ENCODE data around the gene ING3. TPM values are rescaled to one million over a fixed set of nuclear protein-coding genes. Genes with fewer than 3 reads are reported as not detected.

Gene ING3
- total and polyA plus RNA-seq, 2 of the 8 experiments (the other 6 are each of a cell fraction or from before 2014, with no cell fraction given), result 6.0 to 17.7 TPM

- Histone ChIP-seq H3K14ac (ENCODE audit: insufficient read length) (no peak overlapping the region), H3K4me3 (ENCODE audit: extremely low read depth in 1 of 4, insufficient read depth in 2 of 4, low read depth in 3 of 4, low read length in 4 of 4) (no peak overlapping the region), H4K91ac (replicated peaks; ENCODE audit: insufficient read length, low read length) (peak overlapping the region; percentile 34), H3K56ac (replicated peaks; ENCODE audit: insufficient read length, low read depth, low read length) (no peak overlapping the region), H4K8ac (ENCODE audit: extremely low read depth, insufficient read depth, low read length) (no peak overlapping the region), H3K27ac (ENCODE audit: low read depth, low read length) (no peak overlapping the region), H2AK5ac (ENCODE audit: low read depth, low read length) (no peak overlapping the region), H2BK5ac (ENCODE audit: low read depth, low read length) (0 out of 2 replicates have a peak overlapping the region, but pooled peaks have one; percentile 15), H2BK120ac (replicated peaks; ENCODE audit: low read depth, low read length) (peak overlapping the region; percentile 50), H3K23me2 (ENCODE audit: low read depth, low read length) (no peaks in the 10 kb centered on the region), H3K18ac (ENCODE audit: extremely low read depth, low read length) (no peak overlapping the region), H3K27me3 (replicated peaks in 1 of 4; ENCODE audit: control insufficient read depth in 3 of 4, extremely low read depth in 1 of 4, insufficient read depth in 3 of 4, low read length in 3 of 4) (no peaks in the 10 kb centered on the region), H3K9ac (replicated peaks in 1 of 4; ENCODE audit: extremely low read depth in 1 of 4, low read depth in 3 of 4, low read length in 3 of 4) (no peak overlapping the region), H2AFZ (ENCODE audit: low read length) (peak overlapping the region; percentile 67; the same call in 1 of the 2 replicates), H4K20me1 (replicated peaks in 1 of 2; ENCODE audit: control insufficient read depth in 1 of 2, insufficient read depth in 2 of 2, low read length in 2 of 2) (no peaks in the 10 kb centered on the region), H3K9me3 (ENCODE audit: insufficient read depth in 2 of 2, low read depth in 1 of 2, low read length in 1 of 2) (no peaks in the 10 kb centered on the region), H4K5ac (ENCODE audit: insufficient read length, low read depth, low read length) (no peak overlapping the region), H3K79me1 (ENCODE audit: low read depth, low read length) (no peaks in the 10 kb centered on the region), H2BK15ac (ENCODE audit: low read length) (no peak overlapping the region), H3K79me2 (ENCODE audit: control insufficient read depth in 1 of 2, insufficient read depth in 2 of 2, low read length in 2 of 2) (no peaks in the 10 kb centered on the region), H3K4ac (replicated peaks; ENCODE audit: insufficient read length, low read depth, low read length) (no peak overlapping the region), H3K23ac (ENCODE audit: insufficient read length) (no peak overlapping the region), H3K4me1 (replicated peaks in 1 of 4; ENCODE audit: control insufficient read depth in 3 of 4, insufficient read depth in 4 of 4, low read length in 3 of 4) (peaks cover 0 to 6% (median 1%) of the 10 kb centered on the region in 4 experiments; a peak in 3 of 7 replicates), H2BK12ac (ENCODE audit: low read depth, low read length) (peak overlapping the region; percentile 7; the same call in 1 of the 2 replicates), H2BK20ac (ENCODE audit: low read length) (no peak overlapping the region), H3K4me2 (ENCODE audit: insufficient read depth in 1 of 2, low read depth in 2 of 2, low read length in 2 of 2) (no peak overlapping the region), H3K36me3 (ENCODE audit: control insufficient read depth in 2 of 4, insufficient read depth in 4 of 4, low read length in 3 of 4) (no peaks in the 10 kb centered on the region)
- DNase-seq (ENCODE audit: low read depth in 1 of 2, low spot score in 2 of 2) (no peak), FAIRE-seq (peak; percentile 19)
- CTCF ChIA-PET (ENCODE audit: partially characterized antibody), result interaction anchor here (0.6 to 1.3 kb wide), 3 partner anchors 34 to 622 kb away, joined by 3 to 4 read pairs (median 3); no protein-coding TSS in a partner anchor
- TF ChIP-seq JUN (IDR thresholded peaks at IDR 0.05; ENCODE audit: low read depth, low read length) (no peak), JUND (IDR thresholded peaks at IDR 0.05; ENCODE audit: low read length) (no peak), PHF8 (conservative IDR thresholded peaks at IDR 0.05; ENCODE audit: low read depth, low read length) (no peak), GTF2F1 (IDR thresholded peaks at IDR 0.05; ENCODE audit: borderline replicate concordance, low read depth, low read length) (no peak), EZH2 (IDR thresholded peaks at IDR 0.05; ENCODE audit: low read depth, low read length, severe bottlenecking) (no peak), MAX (IDR thresholded peaks at IDR 0.05) (no peak), SRF (IDR thresholded peaks at IDR 0.05; ENCODE audit: low read depth, low read length) (no peak), POLR2A (IDR thresholded peaks at IDR 0.05; ENCODE audit: control extremely low read depth in 1 of 2, low read depth in 2 of 2, low read length in 2 of 2) (no peak), ZNF274 (IDR thresholded peaks at IDR 0.05; ENCODE audit: borderline replicate concordance, extremely low read depth, low read length) (no peak)
- 91% methylated on average over 2 of the region's 2 CpGs; no CpG with 5 or more reads in 1 of the 2 experiments for WGBS, 2 experiments (ENCODE audit: extremely low coverage in 1 of 2, insufficient coverage in 1 of 2, insufficient read length in 1 of 2, insufficient replicate concordance in 2 of 2, low coverage in 1 of 2, low lambda C conversion rate in 2 of 2, missing lambda C conversion rate in 1 of 2)
- POLR2A ChIA-PET (ENCODE audit: partially characterized antibody), result interaction anchor here (1.1 kb wide), 1 partner anchor 11 kb away, joined by 3 read pairs; no protein-coding TSS in a partner anchor
These were observed 23.0 kb upstream of the ING3 start for GRCh38 chr7:120927454-120928103.
